ENCODE results near the gene NAPB.

The NAPB gene

GRCh38 chr20:23344336-23344735 lies 77.0 kb downstream of the NAPB start:
- no peak for DNase-seq

GRCh38 chr20:23343590-23343989 lies 77.7 kb downstream of the NAPB start:
- DNase-seq, result no peak

- no peak for DNase-seq
Observed at GRCh38 chr20:23341073-23341472, 80.2 kb downstream of the NAPB start.

DNA sequence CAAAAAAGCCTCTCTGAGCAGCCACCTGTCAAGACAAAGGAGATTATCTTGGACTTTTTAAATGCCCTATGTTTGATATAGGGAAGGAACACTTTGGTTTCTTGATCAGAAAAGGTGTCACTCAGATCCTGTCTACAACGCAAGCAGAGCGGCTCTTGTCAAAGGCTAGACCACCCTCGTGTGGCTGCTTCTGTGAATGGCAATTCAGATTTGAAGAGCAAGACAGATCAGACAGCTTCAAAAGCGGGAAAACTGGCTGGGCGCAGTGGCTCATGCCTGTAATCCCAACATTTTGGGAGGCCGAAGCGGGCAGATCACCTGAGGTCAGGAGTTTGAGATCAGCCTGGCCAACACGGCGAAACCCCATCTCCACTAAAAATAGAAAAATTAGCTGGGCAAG lies 80.8 kb downstream of the NAPB start:
- peak; percentile 74 to 82 (median 80) for DNase-seq

- no peak for DNase-seq
Observed at GRCh38 chr20:23339986-23340385, 81.3 kb downstream of the NAPB start.

- DNase-seq, result no peak
Observed at GRCh38 chr20:23337312-23337711, 84.0 kb downstream of the NAPB start.

DNA sequence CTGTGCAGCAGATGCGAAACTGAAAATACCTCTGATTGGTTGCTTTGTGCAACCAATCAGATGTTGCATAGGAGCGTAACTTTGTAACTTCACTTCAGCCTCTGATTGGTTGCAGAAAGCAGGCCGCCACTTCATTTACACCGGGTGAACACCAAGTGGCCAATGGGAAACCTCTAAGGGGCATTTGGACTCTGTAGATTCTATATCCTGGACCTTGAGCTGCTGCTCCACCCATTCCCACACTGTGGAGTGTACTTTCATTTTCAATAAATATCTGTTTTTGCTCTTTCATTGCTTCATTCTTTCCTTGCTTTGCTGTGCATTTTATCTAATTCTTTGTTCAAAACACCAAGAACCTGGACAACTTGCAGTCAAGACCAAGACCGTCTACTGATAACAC lies 84.8 kb downstream of the NAPB start:
- DNase-seq, result no peak

GRCh38 chr20:23335521-23335920 lies 85.8 kb downstream of the NAPB start:
- DNase-seq, result no peak

- peak; percentile 4 to 51 (median 34) for DNase-seq
Observed at GRCh38 chr20:23334111-23334510, 87.2 kb downstream of the NAPB start.

DNA sequence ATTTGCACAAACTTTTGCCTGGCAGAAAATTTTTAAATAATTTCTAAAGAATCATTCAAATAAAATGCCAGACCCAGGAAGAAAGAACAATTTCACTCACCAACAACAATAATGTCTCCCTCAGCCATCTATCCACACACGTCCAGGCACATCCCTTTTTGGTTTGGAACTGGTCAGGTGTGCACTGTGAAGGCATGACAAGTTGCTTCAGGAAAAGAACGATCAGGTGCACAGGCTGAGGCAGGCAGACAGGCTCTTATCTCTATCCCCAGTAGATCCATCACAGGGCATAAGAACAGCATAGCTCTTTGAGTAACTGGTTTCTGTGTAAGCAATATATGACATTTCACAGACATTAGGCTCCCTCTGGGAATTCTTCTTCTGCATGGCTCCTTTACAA lies 88.8 kb downstream of the NAPB start:
- no peak for DNase-seq

- peak in 2 of 4 experiments; percentile 25 to 37 for DNase-seq
Observed at GRCh38 chr20:23331450-23332350, 89.6 kb downstream of the NAPB start.

DNA sequence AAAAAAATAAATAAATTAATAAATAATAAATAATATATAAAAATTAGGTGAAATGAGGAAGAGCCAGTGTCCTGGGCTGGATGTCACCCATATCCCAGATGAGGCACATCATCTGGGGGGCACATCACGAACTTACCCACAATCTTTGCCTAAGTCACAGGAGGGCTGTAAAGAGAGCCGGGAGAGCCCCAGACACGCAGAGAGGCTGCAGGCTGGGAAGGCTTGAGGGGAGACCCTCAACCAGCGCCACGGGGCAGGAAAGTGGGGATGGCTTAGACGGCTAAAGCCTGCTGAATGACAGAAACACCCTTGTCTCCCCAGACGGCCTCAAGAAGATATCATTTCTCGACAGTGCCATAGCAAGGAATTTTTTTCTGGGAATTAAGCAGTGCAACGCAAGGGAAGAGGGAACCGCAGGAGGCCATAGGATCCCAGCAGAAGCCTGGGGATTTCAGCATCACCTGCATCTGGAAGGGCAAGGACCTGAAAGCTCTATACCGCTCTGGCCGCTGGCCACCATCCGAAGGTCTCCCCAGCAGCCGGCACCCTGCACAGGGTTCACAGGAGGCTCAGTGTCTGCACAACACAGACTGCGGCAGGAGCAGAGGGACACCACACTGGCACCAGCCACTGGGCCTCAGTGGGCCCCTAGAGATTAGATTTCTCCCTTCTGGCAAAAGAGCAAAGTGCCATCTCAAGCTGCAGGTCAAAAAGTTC lies 93.5 kb downstream of the NAPB start:
- no peak for DNase-seq

GRCh38 chr20:23326774-23327173 lies 94.5 kb downstream of the NAPB start:
- no peak for DNase-seq

GRCh38 chr20:23325107-23325506 lies 96.2 kb downstream of the NAPB start:
- DNase-seq, result no peak

All from suppressor macrophage (primary cell).